Measurements from ENCODE around the gene AGPAT4.
A peak's percentile ranks its signal among the peaks of the same experiment; 100 is the strongest.

The AGPAT4 gene

DNA sequence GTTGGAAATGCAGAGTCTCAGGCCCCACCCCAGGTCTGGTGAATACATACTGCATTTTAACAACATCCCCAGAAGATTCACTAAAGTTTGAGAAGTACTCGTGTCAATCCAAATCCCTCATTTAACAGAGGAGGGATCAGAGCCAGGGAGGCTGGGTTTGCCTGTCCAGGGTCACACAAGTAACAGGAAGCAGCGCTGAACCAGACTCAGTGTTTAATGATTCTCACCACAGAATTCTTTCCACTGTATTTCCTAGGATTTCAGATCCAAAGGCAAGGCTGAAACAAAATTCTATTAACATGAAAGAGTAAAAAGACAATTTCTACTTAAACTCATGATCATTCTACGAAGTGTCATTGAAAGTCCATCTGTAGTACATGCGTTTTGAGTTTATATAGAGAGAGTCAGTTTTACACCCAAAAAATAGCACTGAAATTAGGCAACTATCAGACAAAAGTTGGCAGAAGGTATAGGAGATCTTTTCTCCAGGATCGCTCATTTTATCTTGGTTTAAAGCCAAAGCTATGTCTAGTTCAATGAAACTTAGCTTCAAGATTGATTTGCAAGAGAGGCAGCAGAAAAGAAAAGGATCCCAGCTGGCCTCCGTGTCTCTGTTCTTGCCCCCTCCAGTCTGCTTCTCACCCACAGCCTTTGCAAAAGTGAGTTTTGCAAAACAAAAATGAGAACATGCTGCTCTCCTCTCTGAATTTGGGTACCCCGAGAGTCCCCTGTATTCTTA is 6.0 kb upstream of the AGPAT4 start:
- no peak for DNase-seq

DNA sequence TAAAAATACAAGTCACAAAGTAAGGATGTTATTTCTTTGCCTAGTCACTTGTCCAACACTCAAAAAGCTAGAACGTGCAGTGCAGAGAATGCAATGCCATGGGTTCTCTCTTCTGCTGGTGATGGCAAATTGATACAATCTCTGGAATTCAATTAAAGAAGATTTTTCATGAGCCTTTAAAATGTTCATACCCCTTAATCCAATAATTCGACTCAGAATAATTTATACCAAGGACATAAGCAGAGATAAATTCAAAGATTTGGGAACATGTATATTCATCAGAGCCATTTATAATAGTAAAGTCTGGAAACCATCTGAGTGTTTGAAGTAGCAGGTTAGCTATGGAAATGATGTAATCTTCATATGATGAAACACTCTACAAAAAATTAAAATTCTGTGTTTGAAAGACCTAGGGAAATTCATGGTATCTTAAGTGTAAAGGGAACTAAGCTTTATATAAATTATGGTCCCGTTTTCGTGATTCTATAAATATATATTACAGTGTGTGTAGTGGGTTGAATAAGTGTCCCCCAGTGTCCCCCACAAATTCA is 2.8 kb upstream of the AGPAT4 start:
- DNase-seq: no peak

DNA sequence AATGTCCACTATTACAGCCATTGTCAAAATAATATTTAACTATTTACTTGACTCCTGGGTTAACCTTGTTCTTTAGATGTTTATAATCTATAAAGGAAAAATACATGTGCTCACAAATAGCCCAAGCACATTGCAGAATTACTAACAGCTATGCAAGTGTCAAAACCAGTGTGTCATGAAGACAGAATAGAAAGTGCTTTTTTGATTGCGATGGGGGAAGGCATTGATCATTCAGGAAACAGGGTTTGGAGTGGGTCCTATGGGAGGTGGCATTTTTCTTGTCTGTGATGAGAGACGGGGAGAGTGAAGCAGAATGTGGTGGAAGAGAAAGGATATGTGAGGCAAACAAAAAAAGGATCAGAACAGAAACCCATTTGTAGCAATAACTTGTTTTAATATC is 1.0 kb upstream of the AGPAT4 start:
- no peak for DNase-seq

DNA sequence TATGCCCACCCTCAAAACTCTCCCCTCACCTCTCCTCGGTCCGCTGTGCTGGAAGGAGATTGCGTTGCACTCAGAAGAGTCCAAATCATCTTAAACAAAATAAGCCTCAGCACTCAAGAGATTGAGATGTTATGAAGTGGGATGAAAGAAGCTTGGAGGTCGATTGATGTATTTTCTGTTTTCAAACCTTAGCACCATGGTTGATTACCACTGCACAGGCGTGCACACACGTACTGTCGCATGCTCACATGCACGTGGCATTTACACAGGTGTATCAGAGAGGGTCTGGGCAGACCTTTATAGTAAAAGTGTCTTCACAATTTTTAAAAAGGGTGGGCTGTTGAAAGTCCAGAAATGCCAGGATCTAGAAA is 612 bp upstream of the AGPAT4 start:
- DNase-seq: no peak

DNA sequence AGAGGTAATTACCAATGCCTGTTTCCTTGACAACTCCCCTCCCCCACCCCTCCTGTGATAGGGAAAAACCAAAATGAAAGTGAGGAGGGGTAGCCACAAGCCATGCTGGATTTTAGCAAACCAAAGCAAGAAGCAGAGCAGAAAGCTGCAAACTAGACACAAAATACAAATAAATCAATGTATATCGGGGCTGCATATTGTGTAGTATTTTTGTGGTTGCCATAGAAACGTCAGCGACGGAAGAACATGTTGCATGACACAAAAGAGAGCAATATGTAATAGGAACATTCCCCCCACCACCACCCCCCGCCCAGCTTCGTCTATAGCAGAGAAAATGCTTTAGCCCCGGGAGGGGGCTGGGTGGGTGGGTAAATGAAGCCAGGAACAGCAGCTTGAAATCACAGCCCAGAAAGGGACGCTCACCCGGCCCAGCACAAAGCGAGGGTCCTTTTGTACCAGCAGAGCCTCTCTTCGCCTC is 548 bp downstream of the AGPAT4 start:
- peak; percentile 9 to 34 for DNase-seq

DNA sequence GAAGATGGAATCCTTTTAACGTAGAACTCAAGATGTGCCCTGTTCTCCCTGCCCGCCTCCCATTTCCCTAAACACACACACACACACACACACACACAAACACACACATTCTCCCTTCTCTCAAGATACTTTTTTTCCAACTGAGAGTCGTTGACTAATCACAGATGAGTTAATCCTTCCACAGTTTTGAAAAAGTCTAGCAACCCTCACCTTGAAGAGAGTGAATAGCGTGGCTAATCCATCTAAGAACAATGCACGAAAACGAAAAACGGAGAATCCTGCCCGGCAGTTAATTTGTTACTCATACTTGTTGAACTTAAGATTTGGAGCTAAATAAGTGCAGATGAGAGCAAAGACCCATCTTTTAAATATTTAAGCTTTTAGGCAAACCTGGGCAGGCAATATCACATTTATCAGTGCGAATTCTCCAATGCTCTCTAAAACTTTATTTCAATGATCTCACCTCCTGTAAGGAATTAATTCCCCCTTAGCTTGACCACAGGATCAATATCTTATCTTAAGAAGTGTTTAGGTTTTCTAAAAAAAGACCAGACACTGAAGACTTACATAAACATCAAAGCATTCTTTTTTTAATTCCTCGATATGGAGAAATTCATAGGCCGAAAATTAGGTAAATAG is 1.1 kb downstream of the AGPAT4 start:
- DNase-seq: no peak

DNA sequence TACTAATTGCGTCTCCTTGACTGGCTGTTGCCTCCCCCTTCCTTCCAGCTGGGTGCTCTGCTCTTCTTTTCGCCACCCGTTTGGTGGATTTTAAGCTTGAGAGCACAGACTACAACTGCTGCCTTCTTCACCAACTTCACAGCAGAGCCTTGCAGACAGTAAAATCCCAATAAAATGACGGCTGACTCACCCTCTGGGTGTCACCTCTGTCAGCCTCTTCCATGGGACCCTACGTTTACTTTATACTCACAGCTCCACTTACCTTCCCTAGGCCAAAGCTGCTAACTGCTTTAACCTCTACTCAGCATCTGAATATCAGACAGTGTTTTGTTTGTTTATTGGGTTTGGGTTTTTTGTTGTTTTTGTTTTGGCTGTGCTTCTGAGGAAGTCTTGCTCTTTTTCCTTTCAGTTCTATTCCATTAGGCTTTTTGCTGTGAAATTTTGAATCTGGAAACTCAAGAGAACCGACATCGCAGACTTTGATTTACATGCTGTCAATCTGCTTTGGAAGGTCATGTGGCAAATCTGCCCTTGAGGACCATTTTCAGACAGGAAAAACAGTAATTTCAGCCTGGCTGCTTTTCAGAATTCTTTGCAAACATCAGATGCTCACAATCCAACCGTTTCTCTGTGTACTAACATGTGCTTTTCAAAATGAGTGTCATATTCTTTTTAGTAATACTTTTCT is 2.4 kb downstream of the AGPAT4 start:
- no peak for DNase-seq

DNA sequence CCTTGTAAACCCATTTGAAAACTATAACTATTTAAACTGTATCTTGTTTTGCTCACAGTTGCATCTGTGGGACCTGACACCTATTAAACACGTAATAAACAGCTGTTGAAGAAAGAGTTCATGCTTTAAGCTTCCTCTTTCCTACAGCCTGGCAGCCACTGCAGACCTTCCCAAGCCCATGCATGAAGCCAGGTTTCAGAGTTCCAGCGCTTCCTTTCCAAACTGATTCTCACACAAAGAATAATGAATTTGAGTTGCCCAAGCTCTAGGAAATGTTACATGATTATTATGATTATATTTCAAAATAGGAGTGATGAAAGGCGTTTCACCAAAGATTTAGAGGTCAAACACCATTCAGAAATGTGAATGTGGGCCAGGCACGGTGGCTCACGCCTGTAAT is 3.7 kb downstream of the AGPAT4 start:
- DNase-seq: peak; percentile 13 to 24

DNA sequence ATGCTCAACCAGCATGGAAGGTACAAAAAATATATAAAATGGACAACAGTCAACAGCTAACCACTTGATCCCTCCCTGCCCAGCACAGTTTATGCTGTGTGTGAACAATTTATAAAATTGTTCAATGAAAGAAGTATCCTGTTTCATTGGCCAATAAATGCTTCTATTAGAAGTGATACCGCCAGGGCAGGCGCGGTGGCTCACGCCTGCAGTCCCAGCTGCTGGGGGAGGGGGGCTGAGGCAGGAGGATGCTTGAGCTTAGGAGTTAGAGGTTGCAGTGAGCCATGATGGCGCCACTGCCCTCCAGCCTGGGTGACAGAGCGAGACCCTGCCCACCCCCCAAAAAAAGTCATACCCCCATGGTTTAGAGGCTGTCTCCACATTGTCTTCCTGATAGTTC is 4.6 kb downstream of the AGPAT4 start:
- DNase-seq: no peak

DNA sequence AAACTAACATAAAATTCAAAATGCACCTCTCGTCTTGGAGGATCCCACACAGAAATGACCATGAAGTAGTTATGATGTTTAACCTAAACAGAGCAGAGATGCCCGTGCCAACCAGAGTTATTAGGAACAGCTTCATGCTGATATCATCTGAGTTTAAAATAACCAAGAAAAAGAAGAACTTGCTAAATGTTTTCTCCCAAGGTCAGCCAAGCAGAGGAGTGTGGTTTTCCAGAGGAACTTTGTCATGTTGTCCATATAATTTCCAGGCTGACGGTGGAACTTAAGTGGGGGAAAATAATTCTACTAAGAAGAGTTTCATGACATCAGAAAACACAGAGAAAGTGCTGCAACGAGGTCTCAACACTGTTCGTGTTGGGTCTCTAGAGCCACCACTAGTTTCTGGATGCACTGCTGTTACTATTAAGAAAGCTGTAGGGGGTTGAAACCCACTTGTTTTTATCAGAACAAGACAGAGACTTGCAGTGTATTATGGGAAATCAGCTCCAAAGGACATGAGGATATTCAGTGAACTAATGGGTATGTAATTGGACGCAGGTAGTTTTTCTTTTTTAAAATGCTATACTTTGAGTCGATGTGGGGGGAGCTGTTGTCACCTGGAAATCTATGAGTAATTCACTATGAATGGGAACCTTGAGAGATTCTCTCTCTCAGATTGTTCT is 5.2 kb downstream of the AGPAT4 start:
- peak; percentile 22 to 43 for DNase-seq

DNA sequence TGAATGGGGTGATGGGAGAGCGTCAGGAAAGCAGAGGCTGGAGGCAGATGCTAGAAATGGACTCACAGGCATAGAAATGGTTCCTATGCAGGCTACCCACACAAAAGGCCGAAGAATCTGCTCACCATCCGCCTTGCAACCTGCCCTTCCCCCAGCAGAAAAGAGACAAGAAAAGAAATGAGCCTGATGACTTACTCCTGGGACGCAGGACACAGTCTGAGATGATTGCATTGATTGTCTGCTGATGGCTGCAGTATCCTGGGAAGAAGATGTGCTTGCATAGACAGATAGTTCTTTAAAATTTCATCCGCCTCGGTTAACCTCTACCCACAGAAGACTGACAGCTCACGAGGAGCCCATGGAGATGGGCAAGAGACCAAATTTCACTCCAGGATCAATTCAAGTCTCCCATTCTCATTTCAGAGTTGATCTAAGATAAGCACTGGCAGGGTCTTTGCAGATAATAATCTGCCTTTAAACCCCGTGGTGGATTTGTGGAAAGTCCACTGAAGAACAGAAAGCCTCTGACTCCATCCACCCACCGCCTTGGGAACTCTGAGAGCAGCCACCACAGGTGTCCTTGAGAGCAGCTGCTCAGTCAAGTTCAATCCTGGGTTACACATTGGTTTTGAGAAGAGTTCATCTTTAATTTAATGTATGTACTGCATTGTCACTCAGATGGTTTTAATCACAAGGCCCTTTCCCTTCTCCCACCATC is 7.2 kb downstream of the AGPAT4 start:
- DNase-seq: no peak

DNA sequence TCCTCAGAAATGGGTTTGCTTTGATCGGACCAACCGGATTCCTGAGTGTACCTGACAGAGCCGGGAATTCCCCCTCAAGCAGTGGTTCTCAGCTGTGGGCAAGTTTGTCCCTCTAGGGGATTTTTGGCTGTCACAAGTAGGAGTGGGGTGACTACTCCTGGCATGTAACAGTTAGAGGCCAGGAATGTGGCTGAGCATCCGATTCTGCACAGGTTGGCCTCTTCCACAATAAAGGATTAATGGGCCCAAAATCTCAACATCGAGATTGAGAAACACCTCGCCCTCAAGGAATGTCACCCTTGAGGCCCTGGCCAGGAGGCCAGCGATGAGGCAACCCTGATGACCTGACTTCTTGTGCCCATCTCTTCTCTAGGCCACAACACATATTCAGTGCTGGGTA is 7.9 kb downstream of the AGPAT4 start:
- DNase-seq: no peak

DNA sequence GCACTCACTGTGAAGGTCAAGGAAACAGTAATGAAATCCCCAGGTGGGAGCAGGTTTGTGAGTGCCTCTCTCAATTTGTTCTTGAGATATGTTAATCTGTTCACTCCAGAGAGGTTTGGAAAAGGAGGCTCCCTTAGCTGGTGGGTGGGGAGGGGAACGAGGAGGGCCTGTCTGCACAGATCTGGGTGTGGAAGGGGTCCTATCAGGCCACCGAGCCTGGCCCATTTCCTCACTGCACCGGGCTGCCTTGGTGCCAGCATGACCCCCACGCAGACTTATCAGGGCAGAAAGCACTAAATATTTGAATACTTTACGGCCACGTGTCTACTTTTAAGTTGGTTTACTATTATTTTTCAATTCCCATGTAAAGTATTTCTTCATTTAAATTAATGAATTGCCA is 8.3 kb downstream of the AGPAT4 start:
- DNase-seq: no peak

DNA sequence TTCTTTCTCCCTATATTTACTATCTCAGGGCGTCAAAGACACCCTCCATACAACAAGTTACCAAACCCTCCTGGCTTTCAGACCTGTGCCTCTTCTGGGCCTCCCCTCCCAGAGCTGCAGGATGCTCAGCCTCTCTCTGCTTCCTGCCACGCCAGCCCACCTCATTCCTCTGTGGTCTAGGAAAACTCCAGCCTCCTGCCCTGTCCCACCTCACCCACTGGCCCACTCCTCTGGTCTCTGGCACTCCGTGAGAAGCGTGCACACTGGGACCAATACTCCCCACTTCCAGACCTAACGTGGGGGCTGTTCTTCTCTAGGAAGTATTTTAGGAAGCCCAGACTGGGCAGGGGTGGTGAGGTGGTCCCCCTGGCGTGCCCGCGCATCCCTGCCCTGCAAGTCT is 9.7 kb downstream of the AGPAT4 start:
- DNase-seq: no peak

DNA sequence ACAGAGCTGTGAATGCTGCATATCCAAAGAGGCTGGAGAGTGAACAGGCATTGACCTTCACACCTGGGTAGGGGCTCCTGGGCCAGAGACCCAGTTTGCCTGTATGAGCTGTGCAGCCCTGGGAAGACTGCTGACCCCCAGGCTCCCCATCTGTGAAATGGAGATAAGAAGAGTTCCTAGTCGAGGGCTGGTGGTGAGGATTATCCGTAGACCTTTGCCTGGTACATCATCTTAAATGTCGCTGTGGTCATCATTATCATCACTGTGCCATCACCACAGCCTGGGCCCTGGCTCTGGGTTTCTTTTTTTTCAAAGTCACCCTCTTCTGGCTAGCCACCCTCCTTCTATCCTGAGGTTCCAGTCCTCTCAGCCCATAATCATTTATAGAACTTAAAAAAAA is 12.0 kb downstream of the AGPAT4 start:
- no peak for DNase-seq

DNA sequence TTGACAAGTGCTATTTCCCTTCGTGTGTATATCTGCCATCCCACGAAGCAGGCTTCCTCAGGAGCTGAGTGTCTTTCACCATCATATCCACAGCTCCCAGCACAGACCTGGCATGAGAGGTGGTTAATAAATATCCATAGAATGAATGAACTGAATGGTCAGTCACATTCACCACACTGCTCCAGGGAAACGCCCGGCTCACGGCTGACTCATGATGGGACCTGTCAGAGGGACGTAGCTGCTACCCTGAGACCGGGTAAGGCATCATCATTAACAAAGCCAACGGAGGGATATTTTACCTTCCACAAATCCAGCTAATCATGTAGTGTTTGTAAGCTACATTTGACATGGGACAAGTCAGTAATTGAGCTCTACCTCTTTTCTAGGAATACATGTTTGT is 12.5 kb downstream of the AGPAT4 start:
- DNase-seq: no peak

DNA sequence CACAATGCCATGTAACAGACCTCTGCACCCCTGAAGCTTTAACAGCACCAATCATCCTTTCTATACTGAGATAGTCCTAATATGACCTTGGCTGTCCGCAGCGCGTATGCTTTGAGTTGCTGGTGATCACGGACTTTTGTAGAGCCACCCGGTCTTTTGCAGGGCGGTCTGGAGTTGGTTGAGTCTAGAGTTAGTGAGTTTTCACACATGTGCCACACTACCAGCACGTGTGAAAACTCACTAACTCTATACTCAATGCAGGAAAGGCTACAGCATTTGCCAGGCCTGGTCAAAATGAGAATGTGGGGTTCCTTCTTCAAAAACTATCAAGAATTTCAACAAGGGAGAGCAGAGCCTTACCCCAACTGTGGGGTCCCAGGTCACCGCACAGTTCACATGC is 14.6 kb downstream of the AGPAT4 start:
- DNase-seq: no peak

DNA sequence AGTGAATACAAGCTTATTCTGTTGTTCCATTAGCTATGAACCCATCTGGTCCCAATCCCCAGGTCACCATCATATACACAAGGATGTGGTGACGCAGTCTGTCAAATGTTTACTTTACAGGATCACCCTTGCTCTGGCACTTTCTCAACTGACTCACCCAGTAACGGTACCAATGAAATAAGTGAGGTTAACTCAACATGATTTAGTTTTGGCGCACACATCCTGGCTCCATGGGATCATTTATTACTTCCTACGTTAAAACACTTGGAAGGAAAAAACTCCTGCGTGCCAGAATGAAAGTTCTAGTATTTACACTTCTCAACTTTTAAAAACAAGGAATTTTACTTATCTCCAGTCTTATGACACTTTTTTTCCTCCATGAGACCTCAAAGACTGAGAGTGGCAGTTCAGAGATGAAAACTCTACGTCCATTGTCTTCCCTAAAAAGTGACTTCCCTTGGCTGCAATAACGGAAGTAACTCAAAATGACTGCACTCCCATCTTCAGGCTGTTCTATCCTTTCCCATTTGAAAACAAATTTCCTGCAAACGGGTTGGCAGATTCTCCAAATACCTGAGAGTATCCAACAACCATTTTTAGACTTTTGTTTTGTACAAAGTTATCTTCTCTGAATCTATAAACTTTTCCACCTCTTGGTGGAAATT is 15.9 kb downstream of the AGPAT4 start:
- DNase-seq: no peak

DNA sequence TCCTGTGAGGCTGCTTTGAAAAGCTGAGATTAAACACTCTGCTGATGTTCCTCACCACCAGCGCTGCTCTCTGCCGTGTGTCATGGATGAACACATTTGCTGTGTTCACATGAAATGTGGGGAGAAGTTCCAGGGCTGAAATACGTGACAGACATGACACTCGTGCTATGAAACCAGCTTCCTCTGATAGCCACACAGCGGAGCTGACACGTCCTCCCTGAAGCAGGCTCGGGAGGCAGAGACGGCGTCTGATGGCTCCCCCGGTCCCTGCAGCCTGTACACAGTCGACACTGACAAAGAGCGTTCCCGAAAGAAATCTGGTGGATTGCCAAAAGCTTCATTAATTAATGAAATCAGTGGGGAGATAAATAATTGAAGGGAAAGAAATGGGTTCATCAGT is 17.5 kb downstream of the AGPAT4 start:
- DNase-seq: no peak

DNA sequence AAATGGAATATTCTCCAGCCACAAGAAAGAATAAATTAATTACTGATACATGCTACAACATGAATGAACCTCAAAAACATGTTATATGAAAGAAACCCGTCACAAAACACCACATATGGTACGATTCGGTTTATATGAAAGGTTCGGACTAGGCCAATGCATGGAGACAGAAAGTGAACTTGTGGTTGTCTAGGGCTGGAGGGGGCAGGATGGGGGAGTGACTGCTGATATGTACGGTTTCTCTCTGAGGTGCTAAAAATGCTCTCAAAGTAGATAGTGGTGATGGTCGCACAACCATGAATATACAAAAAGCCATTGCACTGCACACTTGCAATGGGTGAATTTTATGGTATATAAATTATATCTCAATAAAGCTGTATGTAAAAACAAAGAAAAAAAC is 18.3 kb downstream of the AGPAT4 start:
- DNase-seq: no peak

DNA sequence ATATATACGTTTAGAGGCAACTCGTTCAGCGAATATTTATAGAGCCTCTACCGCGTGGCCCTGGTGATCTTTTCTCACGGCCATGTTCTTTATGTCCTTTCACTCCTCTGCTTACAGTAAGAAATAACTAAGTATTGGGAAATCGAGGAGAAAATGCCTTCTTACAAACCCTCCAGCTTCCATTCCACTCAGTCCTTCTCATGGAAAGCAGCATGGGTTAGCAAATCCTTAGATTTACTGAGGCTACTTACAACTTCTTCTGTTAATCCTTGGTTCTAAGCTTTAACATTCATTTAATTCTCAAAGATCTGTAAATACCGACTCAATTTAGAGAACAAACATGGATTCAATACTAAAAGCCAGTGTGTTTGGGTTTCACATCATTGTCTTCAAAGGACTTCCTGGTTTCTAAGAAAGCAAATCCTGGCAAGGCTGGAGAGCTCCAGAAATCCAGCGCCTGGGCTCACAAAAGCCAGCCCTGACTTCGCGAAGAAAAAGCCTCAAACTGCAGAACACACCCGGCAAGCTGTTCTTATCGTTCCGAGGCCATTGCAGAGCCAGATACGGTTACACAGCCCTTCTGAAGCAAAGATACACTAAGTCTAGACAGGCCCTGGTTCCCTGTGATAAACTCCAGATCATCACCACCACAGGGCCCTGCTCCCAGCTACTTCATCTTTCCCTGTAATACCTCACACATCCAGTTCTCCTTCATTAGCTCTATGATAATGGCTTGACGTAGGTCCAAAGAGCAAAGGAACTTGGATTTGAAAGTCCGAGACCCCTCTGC is 19.2 kb downstream of the AGPAT4 start:
- DNase-seq: no peak

Data from inflammatory macrophage (primary cell).